Natural killer cell (primary cell): ENCODE measurements around the gene MOCS3. TPM values are rescaled to one million over a fixed set of nuclear protein-coding genes. Genes with fewer than 3 reads are reported as not detected.

Source experiments
- ATAC-seq, 3 donors: fragments of 150-1000 bp in 2 of 3; fragments of 200-7000 bp in 1 of 3; cut with Tn5 transposase; 1 replicate in 1 of 3; 2 replicates in 2 of 3; pipeline ENCODE4 v1.10.0; 2021; ENCODE audit warnings: mild to moderate bottlenecking in 2 of 3, moderate library complexity in 2 of 3
- DNase-seq, 2 donors: peaks; one replicate each; pipeline versions ENCODE4 v3.0.0 to v3.0.0-alpha.2; 2013 to 2021; ENCODE audit warnings: mixed read lengths in 1 of 2
- H3K27ac ChIP-seq: one replicate; pipeline ENCODE4 v1.5.1; 2013; ENCODE audit warnings: mild to moderate bottlenecking, low read length
- H3K27me3 ChIP-seq: one replicate; pipeline ENCODE4 v1.6.1; 2013; ENCODE audit warnings: low read length; ENCODE audit not compliant: control insufficient read depth, insufficient read depth
- H3K36me3 ChIP-seq: one replicate; pipeline ENCODE4 v1.6.1; 2013; ENCODE audit warnings: low read length; ENCODE audit not compliant: control insufficient read depth, insufficient read depth
- H3K4me1 ChIP-seq: one replicate; pipeline ENCODE4 v1.6.1; 2013; ENCODE audit warnings: low read length; ENCODE audit not compliant: control insufficient read depth, insufficient read depth
- H3K4me3 ChIP-seq: one replicate; pipeline ENCODE4 v1.5.1; 2013; ENCODE audit warnings: low read length
- H3K9me3 ChIP-seq: one replicate; pipeline ENCODE4 v1.6.1; 2013; ENCODE audit warnings: low read length; ENCODE audit not compliant: control insufficient read depth, insufficient read depth
- H3K27ac Mint-ChIP-seq, 2 donors: one replicate each; pipeline ENCODE4 v1.8.0; 2022; ENCODE audit warnings: mild to moderate bottlenecking in 2 of 2, mixed read lengths in 2 of 2, moderate library complexity in 1 of 2
- H3K27me3 Mint-ChIP-seq, 2 donors: one replicate each; pipeline ENCODE4 v1.8.0; 2022; ENCODE audit warnings: low read depth in 2 of 2, mixed read lengths in 2 of 2
- H3K36me3 Mint-ChIP-seq: one replicate; pipeline ENCODE4 v1.8.0; 2022; ENCODE audit warnings: mixed read lengths
- H3K4me1 Mint-ChIP-seq, 2 donors: one replicate each; pipeline ENCODE4 v1.8.0; 2022; ENCODE audit warnings: mixed read lengths in 2 of 2
- H3K4me3 Mint-ChIP-seq: one replicate; pipeline ENCODE4 v1.8.0; 2022; ENCODE audit warnings: mild to moderate bottlenecking, moderate library complexity, mixed read lengths
- H3K9me3 Mint-ChIP-seq, 2 donors: one replicate each; pipeline ENCODE4 v1.8.0; 2022; ENCODE audit warnings: mixed read lengths in 2 of 2
- WGBS: methylation state at CpG from one replicate; pipeline ENCODE4 v1.1.7; 2013; ENCODE audit warnings: missing lambda C conversion rate; ENCODE audit not compliant: insufficient coverage; 5-methylcytosine and 5-hydroxymethylcytosine counted together
- intact Hi-C: fragments of 100-400 bp; cut with micrococcal nuclease; formaldehyde crosslinking; loops from one replicate; pipeline ENCODE4 v1.14.2; 2022
- total RNA-seq, 4 donors: library from RNA; stranded (reverse); fragments of 120-200 nt in 1 of 4; gene quantifications; one replicate each; pipeline versions ENCODE4 v1.2.3 to v1.2.4, GENCODE V29; 2013 to 2022
- TF ChIP-seq, protein P1 (sequence below): fragments of 200-600 bp; IDR thresholded peaks from one replicate; pipeline ENCODE4 v1.8.0; 2022; ENCODE audit warnings: antibody characterized with exemption

The MOCS3 gene
- total RNA-seq, 3 donors from 2014 or later (not counting 1 experiment from before 2014, with no cell fraction given): 2.2 to 2.5 (median 2.3) TPM

DNA sequence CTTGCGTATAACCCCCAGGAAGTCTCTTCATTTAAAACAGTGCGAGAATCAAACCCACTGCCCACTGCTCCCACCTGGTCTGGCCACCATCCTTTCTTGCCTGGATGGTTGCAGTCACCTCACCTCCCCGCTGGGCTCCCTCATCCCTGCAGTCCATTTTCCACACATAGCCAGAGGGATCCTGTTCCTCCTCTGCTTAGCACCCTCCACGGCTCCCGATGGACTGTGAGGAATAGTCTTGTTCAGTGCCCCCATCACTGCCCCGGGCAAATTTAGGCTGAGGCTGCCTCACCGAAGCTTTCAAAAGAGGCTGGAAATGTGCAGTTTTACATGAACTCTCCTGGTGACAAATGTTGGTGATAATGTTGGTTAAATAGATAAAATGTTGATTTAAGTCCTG, 46.6 kb downstream of the MOCS3 start:
- 91% methylated on average over 7 of the region's 7 CpGs for WGBS
- H3K36me3 ChIP-seq: no peaks in the 10 kb centered on the region
- no peak for DNase-seq
- H3K9me3 ChIP-seq: no peaks in the 10 kb centered on the region
- H3K4me3 ChIP-seq: no peak overlapping the region
- no peak overlapping the region for H3K27ac Mint-ChIP-seq
- H3K27me3 ChIP-seq: no peaks in the 10 kb centered on the region
- no peak overlapping the region for H3K27ac ChIP-seq
- no peak for ATAC-seq
- H3K4me1 ChIP-seq: no peaks in the 10 kb centered on the region
- H3K4me1 Mint-ChIP-seq: no peaks in the 10 kb centered on the region
- TF ChIP-seq, protein P1, sequence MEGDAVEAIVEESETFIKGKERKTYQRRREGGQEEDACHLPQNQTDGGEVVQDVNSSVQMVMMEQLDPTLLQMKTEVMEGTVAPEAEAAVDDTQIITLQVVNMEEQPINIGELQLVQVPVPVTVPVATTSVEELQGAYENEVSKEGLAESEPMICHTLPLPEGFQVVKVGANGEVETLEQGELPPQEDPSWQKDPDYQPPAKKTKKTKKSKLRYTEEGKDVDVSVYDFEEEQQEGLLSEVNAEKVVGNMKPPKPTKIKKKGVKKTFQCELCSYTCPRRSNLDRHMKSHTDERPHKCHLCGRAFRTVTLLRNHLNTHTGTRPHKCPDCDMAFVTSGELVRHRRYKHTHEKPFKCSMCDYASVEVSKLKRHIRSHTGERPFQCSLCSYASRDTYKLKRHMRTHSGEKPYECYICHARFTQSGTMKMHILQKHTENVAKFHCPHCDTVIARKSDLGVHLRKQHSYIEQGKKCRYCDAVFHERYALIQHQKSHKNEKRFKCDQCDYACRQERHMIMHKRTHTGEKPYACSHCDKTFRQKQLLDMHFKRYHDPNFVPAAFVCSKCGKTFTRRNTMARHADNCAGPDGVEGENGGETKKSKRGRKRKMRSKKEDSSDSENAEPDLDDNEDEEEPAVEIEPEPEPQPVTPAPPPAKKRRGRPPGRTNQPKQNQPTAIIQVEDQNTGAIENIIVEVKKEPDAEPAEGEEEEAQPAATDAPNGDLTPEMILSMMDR: no peak
- intact Hi-C loops: no loop called here
- H3K4me3 Mint-ChIP-seq: no peak overlapping the region
- H3K9me3 Mint-ChIP-seq: no peaks in the 10 kb centered on the region
- H3K36me3 Mint-ChIP-seq: no peaks in the 10 kb centered on the region
- peaks cover 19 to 21% of the 10 kb centered on the region in 2 donors for H3K27me3 Mint-ChIP-seq

DNA sequence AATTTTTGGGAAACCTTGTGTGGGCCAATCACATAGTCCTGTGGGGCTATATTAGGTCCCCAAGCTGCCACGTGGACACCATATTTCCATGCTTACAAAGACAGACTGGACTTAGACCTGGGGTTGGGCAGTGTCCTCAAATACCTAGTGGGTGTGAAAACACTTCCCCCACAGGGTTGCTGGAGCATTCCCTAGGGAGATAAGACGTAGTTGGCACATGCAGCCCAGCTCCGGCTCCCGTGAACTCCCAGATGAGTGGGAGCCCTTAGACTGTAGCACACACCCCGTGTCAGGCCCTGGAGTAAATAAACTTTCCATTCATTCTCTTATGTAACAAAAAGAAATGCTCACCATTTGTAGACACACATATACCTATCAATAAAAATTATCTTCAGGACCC, 50.1 kb downstream of the MOCS3 start:
- Histone ChIP-seq H3K4me1 (no peaks in the 10 kb centered on the region), H3K9me3 (no peaks in the 10 kb centered on the region), H3K4me3 (no peak overlapping the region), H3K27ac (no peak overlapping the region), H3K36me3 (no peaks in the 10 kb centered on the region), H3K27me3 (no peaks in the 10 kb centered on the region)
- TF ChIP-seq, protein P1: no peak
- ATAC-seq (no peak), DNase-seq (no peak)
- Mint-ChIP-seq H3K9me3 (no peaks in the 10 kb centered on the region), H3K27ac (no peak overlapping the region), H3K36me3 (no peaks in the 10 kb centered on the region), H3K4me1 (no peaks in the 10 kb centered on the region), H3K4me3 (no peak overlapping the region), H3K27me3 (peaks cover 8 to 19% of the 10 kb centered on the region in 2 donors)
- 90% methylated on average over 5 of the region's 5 CpGs for WGBS
- intact Hi-C loops: no loop called here

DNA sequence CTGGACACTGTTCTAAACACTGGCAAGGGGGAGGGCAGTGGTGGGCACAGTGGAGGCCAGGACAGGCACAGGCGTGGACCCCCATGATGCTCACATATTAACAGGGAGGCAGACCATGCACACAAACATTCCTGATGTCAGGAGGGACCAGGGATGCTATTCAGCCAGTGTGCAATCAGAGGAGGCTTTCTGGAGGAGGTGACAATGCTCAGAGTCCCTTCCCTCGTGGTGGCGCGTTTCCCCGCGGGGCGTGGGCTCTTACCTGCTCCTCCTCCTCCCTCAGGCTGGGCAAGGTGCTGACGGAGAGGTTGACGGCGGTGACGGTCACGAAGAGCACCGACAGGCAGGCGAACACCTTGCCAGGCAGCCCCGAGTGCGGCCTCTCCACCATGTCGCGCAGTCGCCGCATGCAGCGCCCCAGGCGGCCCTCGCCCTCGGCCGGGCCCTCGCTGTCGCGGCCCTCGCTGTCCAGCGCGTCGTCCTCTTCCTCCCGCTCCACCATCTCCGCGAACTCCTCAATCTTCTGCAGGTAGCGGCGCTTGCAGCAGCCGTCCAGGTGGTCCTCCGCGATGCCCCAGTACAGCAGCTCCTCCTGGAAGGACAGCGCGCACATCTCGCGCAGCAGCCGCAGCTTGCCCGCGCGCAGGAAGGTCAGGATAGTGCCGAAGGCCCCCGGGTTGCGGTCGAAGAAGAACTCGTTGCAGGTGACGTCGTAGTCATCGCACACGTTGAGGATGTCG, 50.9 kb downstream of the MOCS3 start:
- WGBS: 85% methylated on average over 58 of the region's 58 CpGs
- no peak for ATAC-seq

More for the DNA sequence above, 50.9 kb downstream of the MOCS3 start:
- no peaks in the 10 kb centered on the region for H3K36me3 ChIP-seq
- TF ChIP-seq, protein P1: no peak
- Mint-ChIP-seq H3K27me3 (peaks cover 13 to 27% of the 10 kb centered on the region in 2 donors), H3K4me3 (no peak overlapping the region), H3K27ac (no peak overlapping the region), H3K4me1 (no peaks in the 10 kb centered on the region), H3K9me3 (no peaks in the 10 kb centered on the region), H3K36me3 (no peaks in the 10 kb centered on the region)
- intact Hi-C loops: no loop called here
- H3K4me3 ChIP-seq: no peak overlapping the region
- H3K9me3 ChIP-seq: no peaks in the 10 kb centered on the region
- H3K27ac ChIP-seq: no peak overlapping the region
- no peaks in the 10 kb centered on the region for H3K27me3 ChIP-seq
- DNase-seq: no peak
- no peaks in the 10 kb centered on the region for H3K4me1 ChIP-seq
